ENCODE results near the gene MYB.

GRCh38 chr6:135187372-135187771 lies 6.3 kb downstream of the MYB start:
- TF ChIP-seq ARNT (IDR thresholded peaks at IDR 0.05) (no peak), MAFK (conservative IDR thresholded peaks at IDR 0.05 in 1 of 2, IDR thresholded peaks at IDR 0.05 in 1 of 2; ENCODE audit: low read length in 2 of 2) (no peak), ZNF143 (CRISPR knock-in tag; IDR thresholded peaks at IDR 0.05) (no peak), REST (IDR thresholded peaks at IDR 0.05; ENCODE audit: borderline replicate concordance in 1 of 2, low read depth in 1 of 2, low read length in 2 of 2) (no peak), ETV6 (CRISPR knock-in tag; conservative IDR thresholded peaks at IDR 0.05) (no peak), BRCA1 (CRISPR knock-in tag; IDR thresholded peaks at IDR 0.05) (no peak), EZH2 (conservative IDR thresholded peaks at IDR 0.05; ENCODE audit: low read depth, low read length) (no peak), CREB3 (CRISPR knock-in tag; IDR thresholded peaks at IDR 0.05) (no peak)
- TF ChIP-seq, protein P1, sequence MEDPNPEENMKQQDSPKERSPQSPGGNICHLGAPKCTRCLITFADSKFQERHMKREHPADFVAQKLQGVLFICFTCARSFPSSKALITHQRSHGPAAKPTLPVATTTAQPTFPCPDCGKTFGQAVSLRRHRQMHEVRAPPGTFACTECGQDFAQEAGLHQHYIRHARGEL (CRISPR knock-in tag; IDR thresholded peaks at IDR 0.05): no peak
- TF ChIP-seq, protein P2, sequence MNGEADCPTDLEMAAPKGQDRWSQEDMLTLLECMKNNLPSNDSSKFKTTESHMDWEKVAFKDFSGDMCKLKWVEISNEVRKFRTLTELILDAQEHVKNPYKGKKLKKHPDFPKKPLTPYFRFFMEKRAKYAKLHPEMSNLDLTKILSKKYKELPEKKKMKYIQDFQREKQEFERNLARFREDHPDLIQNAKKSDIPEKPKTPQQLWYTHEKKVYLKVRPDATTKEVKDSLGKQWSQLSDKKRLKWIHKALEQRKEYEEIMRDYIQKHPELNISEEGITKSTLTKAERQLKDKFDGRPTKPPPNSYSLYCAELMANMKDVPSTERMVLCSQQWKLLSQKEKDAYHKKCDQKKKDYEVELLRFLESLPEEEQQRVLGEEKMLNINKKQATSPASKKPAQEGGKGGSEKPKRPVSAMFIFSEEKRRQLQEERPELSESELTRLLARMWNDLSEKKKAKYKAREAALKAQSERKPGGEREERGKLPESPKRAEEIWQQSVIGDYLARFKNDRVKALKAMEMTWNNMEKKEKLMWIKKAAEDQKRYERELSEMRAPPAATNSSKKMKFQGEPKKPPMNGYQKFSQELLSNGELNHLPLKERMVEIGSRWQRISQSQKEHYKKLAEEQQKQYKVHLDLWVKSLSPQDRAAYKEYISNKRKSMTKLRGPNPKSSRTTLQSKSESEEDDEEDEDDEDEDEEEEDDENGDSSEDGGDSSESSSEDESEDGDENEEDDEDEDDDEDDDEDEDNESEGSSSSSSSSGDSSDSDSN (CRISPR knock-in tag; IDR thresholded peaks at IDR 0.05): no peak
